NCI-H2107 treated with DMSO at 0.1 percent for 48 hours (cell line): ENCODE measurements around the gene SCRN2.

ENCODE experiments used
- DNase-seq: peaks from one replicate; lab custom pipeline; 2025; ENCODE audit not compliant: unreplicated experiment; lab: John Stamatoyannopoulos, UW

Gene SCRN2

DNA sequence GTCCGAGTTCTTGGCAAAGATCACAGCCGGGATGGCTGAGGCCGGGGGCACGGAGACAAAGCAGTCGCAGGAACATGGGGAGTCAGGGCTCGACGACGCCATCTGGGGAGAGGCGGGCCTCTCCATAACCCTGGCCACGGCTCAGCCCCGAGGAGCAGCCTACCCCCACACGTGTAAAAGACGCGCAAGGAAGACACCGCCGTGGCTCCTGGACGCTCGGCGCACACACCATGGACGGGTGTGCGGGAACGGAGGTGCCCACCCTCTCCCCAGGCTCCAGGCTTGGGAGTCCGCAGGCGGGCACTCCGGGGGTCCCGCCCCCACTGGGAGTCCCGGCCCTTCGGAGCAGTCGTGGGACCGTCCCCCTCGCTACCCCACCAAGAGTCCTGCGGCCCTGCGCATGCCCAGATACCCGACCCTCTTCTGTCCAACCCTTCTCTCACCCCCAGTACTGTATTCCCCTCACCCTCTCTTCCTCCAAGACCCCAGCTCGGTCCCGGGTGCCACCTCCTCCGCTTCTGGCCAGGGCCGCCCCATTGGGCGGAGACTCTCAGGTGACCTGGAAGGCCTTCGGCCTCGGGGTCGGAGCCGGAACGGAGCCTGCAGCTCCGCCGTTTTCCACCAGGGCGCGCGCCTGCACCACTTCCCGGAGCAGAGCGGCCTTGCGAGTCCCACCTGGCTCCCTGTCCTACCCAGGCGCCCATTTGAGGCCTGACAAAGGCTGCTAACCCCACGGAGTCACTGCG lies at the start of gene SCRN2:
Gene SCRN2, minus strand, starts transcription at position 532 of the 746 bp plus-strand sequence. Its CDS starts 430 bp downstream, at position 102.
- DNase-seq: peak; percentile 39

DNA sequence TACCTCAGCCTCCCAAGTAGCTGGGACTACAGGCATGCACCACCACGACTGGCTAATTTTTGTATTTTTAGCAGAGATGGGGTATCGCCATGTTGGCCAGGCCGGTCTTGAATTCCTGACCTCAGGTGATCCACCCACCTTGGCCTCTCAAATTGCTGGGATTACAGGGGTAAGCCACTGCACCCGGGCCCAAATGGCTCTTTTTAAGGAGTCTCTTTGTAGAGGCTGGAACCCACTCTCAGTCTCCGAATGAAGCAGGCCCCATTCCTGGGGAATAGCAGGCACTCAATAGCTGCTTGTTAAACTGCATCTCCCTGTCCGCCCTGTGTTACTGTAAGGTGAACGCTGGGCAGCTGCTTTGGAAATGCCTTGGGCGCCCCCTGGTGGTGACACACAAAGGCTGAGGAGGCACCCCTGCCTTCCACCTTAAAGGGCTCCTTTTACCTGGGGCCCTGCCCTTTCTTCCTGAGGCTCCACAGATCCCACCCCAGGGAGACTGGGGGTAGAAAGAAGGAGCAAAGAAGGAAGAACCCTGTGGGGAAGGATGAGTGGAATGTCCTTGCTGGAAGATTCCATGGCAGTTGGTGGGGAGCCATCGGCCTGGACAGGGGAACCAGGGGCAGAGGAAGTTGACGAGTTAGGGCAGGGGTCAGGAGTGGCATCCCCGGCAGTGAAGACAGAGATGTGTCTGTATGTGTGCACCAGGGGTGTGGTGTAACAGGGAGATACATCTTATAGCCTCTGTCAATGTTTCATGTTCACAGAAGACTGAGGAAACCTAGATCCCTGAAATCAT lies 48.9 kb upstream of the SCRN2 start:
- peak; percentile 40 for DNase-seq

DNA sequence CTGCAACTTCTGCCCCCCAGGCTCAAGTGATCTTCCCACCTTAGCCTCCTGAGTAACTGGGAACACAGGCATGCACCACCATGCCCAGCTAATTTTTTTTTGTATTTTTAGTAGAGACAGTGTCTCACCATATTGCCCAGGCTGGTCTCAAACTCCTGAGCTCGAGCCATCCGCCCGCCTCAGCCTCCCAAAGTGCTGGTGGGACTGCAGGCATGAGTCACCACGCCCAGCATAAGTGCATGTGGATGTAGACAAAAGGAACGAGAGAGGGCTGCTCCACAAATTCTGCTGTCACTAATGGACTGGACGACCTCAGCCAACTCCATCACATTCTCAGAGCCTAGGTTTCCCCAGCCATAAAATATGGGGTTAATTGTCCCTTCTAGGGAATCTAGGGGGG lies 47.2 kb upstream of the SCRN2 start:
- DNase-seq: no peak

- DNase-seq: no peak
Measured at GRCh38 chr17:47884905-47885730, 44.0 kb upstream of the SCRN2 start.

- no peak for DNase-seq
Measured at GRCh38 chr17:47884427-47884740, 43.3 kb upstream of the SCRN2 start.

- no peak for DNase-seq
Measured at GRCh38 chr17:47883589-47884426, 42.7 kb upstream of the SCRN2 start.

- DNase-seq: no peak
Measured at GRCh38 chr17:47882695-47883588, 41.9 kb upstream of the SCRN2 start.

DNA sequence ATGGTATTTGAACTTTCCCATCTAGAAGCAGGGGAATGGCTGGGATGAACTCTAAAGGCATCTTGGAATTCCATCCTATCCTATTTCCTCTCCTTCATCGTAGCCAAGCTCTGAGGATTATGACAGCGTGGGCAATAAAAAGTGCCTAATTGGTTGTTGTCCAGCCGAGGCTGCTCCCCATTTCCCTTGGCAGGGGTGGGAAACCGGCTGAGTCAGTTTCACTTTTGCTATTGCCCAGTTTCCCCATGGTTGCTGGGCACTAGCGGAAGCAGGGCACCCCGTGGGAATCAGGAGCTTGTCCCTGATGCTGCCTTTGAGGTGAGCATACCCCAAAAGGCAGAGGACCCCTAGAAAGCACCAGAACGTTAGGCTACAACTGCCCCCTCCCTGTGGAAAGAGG lies 41.2 kb upstream of the SCRN2 start:
- DNase-seq: no peak

GRCh38 chr17:47879776-47880454 lies 38.8 kb upstream of the SCRN2 start:
- no peak for DNase-seq

DNA sequence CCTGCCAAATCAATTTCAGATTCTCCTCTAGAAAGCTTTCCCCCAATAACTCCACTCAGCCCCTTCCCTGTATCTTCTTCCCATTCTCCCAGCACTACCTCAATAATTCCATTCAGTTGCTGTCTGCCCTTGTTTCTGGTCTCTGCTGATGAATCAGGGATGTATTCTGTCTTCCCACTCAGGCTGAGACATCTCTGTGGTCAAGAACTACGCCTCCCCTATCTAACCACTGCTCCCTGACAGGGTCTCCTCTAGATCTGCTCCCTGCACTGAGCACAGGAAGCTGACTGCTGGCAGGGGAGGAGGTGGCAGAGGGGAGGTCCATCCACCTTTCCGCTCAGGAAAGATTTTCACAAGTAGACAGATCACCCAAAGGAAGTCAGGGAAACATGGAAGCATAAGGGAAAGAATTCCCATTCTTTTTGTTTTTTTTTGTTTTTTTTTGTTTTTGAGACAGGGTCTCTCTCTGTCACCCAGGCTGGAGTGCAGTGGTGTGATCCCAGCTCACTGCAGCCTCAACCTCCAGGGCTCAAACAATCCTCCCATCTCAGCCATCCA lies 38.0 kb upstream of the SCRN2 start:
- no peak for DNase-seq

GRCh38 chr17:47878203-47879027 lies 37.3 kb upstream of the SCRN2 start:
- DNase-seq: no peak

- DNase-seq: no peak
Measured at GRCh38 chr17:47877368-47878034, 36.4 kb upstream of the SCRN2 start.

GRCh38 chr17:47875011-47875985 lies 34.2 kb upstream of the SCRN2 start:
- no peak for DNase-seq

GRCh38 chr17:47873200-47874090 lies 32.4 kb upstream of the SCRN2 start:
- DNase-seq: no peak

DNA sequence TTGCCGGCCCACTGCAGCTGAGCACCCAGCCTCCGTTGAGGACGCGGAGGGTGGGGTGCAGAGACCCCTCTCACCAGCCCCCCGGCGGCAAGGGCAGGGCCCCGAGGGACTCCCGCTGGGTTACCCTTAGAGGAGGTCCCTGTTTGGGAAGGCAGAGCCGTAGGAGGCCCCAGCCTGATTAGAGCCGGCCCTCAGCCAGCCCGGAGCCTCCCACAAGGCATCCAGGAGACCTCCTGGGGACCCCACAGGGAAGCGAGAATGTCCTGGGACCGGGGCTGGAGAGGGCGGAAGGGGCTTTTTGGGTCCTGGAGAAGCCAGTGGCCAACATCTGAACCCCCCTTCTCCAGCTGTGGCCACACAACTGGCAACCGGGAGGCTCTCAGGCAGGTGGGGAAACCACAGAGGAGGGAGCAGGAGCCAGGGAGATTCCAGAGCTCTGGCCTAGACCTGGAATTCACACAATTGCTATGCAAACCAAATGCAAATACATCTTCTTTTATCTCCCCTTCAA lies 31.6 kb upstream of the SCRN2 start:
- no peak for DNase-seq
